HepG2 (cell line): ENCODE measurements around the gene TEDC1. TPM values are rescaled to one million over a fixed set of nuclear protein-coding genes. Genes with fewer than 3 reads are reported as not detected.

Experiments used
- ATF5 ChIP-seq: sonication (generic); formaldehyde crosslinking; IDR thresholded peaks from 2 replicates; pipeline ENCODE4 v1.4.0; 2020; ENCODE audit warnings: mild to moderate bottlenecking, low read depth, missing genetic modification reagents
- BCLAF1 ChIP-seq: fragments of 450-650 bp; IDR thresholded peaks from 2 replicates; pipeline ENCODE4 v1.6.1; 2017; ENCODE audit warnings: mild to moderate bottlenecking
- GABPA ChIP-seq, 2 experiments: IDR thresholded peaks; 2 replicates each; pipeline ENCODE4 v1.6.1; 2011 to 2016; ENCODE audit warnings: low read depth in 2 of 2, low read length in 1 of 2, missing biosample characterization in 1 of 2, missing genetic modification characterization in 1 of 2
- HDAC1 ChIP-seq: sonication (generic); formaldehyde crosslinking; IDR thresholded peaks from 2 replicates; pipeline ENCODE4 v1.5.1; 2020; ENCODE audit warnings: mild to moderate bottlenecking, missing genetic modification reagents
- HOXD1 ChIP-seq: sonication (generic); formaldehyde crosslinking; IDR thresholded peaks from 2 replicates; pipeline ENCODE4 v1.5.0; 2020; ENCODE audit warnings: missing genetic modification reagents
- JDP2 ChIP-seq: sonication (generic); formaldehyde crosslinking; IDR thresholded peaks from 2 replicates; pipeline ENCODE4 v1.8.1; 2022; ENCODE audit warnings: missing genetic modification reagents, borderline replicate concordance
- MATR3 ChIP-seq: sonication (generic); formaldehyde crosslinking; IDR thresholded peaks from 2 replicates; pipeline ENCODE4 v1.4.0; 2020; ENCODE audit warnings: missing genetic modification reagents
- NONO ChIP-seq, 2 experiments: fragments of 450-650 bp in 1 of 2; sonication (generic) in 1 of 2; formaldehyde crosslinking in 1 of 2; IDR thresholded peaks in 1 of 2; conservative IDR thresholded peaks in 1 of 2; 2 replicates each; pipeline versions ENCODE4 v1.6.1 to v1.8.0; 2017 to 2022; ENCODE audit warnings: mild to moderate bottlenecking in 1 of 2, missing genetic modification reagents in 1 of 2, moderate library complexity in 1 of 2
- SAP130 ChIP-seq: IDR thresholded peaks from 2 replicates; pipeline ENCODE4 v1.6.1; 2016; ENCODE audit warnings: low read depth
- SMC3 ChIP-seq: IDR thresholded peaks from 2 replicates; pipeline ENCODE4 v1.6.1; 2011; ENCODE audit warnings: low read length, improper control_type of control experiment
- SP4 ChIP-seq: sonication (generic); formaldehyde crosslinking; IDR thresholded peaks from 2 replicates; pipeline ENCODE4 v1.8.1; 2023; ENCODE audit warnings: mild to moderate bottlenecking, missing genetic modification reagents
- SRSF4 ChIP-seq: fragments of 200-400 bp; formaldehyde crosslinking; IDR thresholded peaks from one replicate; pipeline ENCODE4 v1.6.1; 2018; ENCODE audit warnings: mild to moderate bottlenecking, low read depth, low read length, moderate library complexity; ENCODE audit not compliant: poor library complexity, severe bottlenecking
- TCF7L2 ChIP-seq: IDR thresholded peaks from 2 replicates; pipeline ENCODE4 v1.6.1; 2011; ENCODE audit warnings: mild to moderate bottlenecking, low read depth, low read length, moderate library complexity
- TEAD2 ChIP-seq: sonication (generic); formaldehyde crosslinking; IDR thresholded peaks from 2 replicates; pipeline ENCODE4 v1.9.0; 2021; ENCODE audit warnings: missing genetic modification reagents
- ZFP41 ChIP-seq: sonication (generic); formaldehyde crosslinking; IDR thresholded peaks from 2 replicates; pipeline ENCODE4 v1.4.0; 2020; ENCODE audit warnings: mild to moderate bottlenecking, missing genetic modification reagents, borderline replicate concordance
- ZMYM2 ChIP-seq: sonication (generic); formaldehyde crosslinking; IDR thresholded peaks from 2 replicates; pipeline ENCODE4 v1.8.0; 2022; ENCODE audit warnings: mild to moderate bottlenecking, missing genetic modification reagents
- ZNF33A ChIP-seq: sonication (generic); formaldehyde crosslinking; IDR thresholded peaks from 2 replicates; pipeline ENCODE4 v1.5.1; 2020; ENCODE audit warnings: missing genetic modification reagents, mild to moderate bottlenecking, moderate library complexity, borderline replicate concordance
- ZNF562 ChIP-seq: sonication (generic); formaldehyde crosslinking; IDR thresholded peaks from 2 replicates; pipeline ENCODE4 v1.8.0; 2022; ENCODE audit warnings: missing genetic modification reagents, borderline replicate concordance
- ZNF564 ChIP-seq: sonication (generic); formaldehyde crosslinking; IDR thresholded peaks from 2 replicates; pipeline ENCODE4 v1.8.1; 2023; ENCODE audit warnings: mild to moderate bottlenecking, missing genetic modification reagents
- ZNF709 ChIP-seq: sonication (generic); formaldehyde crosslinking; IDR thresholded peaks from 2 replicates; pipeline ENCODE4 v1.5.0; 2020; ENCODE audit warnings: mild to moderate bottlenecking, missing genetic modification reagents
- ZSCAN22 ChIP-seq: sonication (generic); formaldehyde crosslinking; IDR thresholded peaks from 2 replicates; pipeline ENCODE4 v1.4.0; 2020; ENCODE audit warnings: mild to moderate bottlenecking, missing genetic modification reagents
- ZSCAN5A ChIP-seq: sonication (generic); formaldehyde crosslinking; IDR thresholded peaks from 2 replicates; pipeline ENCODE4 v1.8.0; 2022; ENCODE audit warnings: mild to moderate bottlenecking, missing genetic modification reagents, borderline replicate concordance
- polyA plus RNA-seq, 8 experiments: library from polyadenylated mRNA; depleted of rRNA in 3 of 8; stranded (reverse) in 7 of 8; unstranded in 1 of 8; fragments of >200 nt; fragmentation: Illumina TruSeq in 4 of 8; extraction: Trizol in 4 of 8; gene quantifications; 2 replicates each; pipeline versions ENCODE4 v1.2.1 to v1.2.3, GENCODE V29; 2011 to 2016; ENCODE audit warnings: low read depth in 4 of 8, missing spikeins in 1 of 8, mixed read lengths in 1 of 8; ENCODE audit not compliant: insufficient read depth in 1 of 8
- total RNA-seq, 5 experiments: library from RNA; depleted of rRNA; stranded (reverse); fragments of >200 nt; fragmentation: Illumina TruSeq; extraction: Trizol; gene quantifications; 2 replicates each; pipeline ENCODE4 v1.2.3, GENCODE V29; 2016; ENCODE audit warnings: low read depth in 1 of 5
- TF ChIP-seq, protein P1 (sequence below): sonication (generic); formaldehyde crosslinking; conservative IDR thresholded peaks from 2 replicates; pipeline ENCODE4 v1.8.0; 2022; ENCODE audit warnings: missing genetic modification reagents

The TEDC1 gene
- total and polyA plus RNA-seq, 2 of the 13 experiments (the other 11 are each of a cell fraction or from before 2014, with no cell fraction given) = 5.7 to 27.4 TPM

- TF ChIP-seq BCLAF1 (no peak), ZNF33A (CRISPR knock-in tag) (no peak), ZSCAN22 (CRISPR knock-in tag) (no peak), ZSCAN5A (CRISPR knock-in tag) (no peak), SRSF4 (no peak), HDAC1 (CRISPR knock-in tag) (0 out of 2 replicates have a peak, but pooled peaks have one; percentile 23), MATR3 (CRISPR knock-in tag) (no peak), ZNF564 (CRISPR knock-in tag) (no peak), GABPA (IDR thresholded peaks at IDR 0.05; ENCODE audit: low read depth, low read length) (no peak), GABPA (CRISPR knock-in tag; IDR thresholded peaks at IDR 0.05; ENCODE audit: low read depth) (no peak), ZNF709 (CRISPR knock-in tag) (no peak), ZNF562 (CRISPR knock-in tag) (no peak), ZFP41 (CRISPR knock-in tag) (no peak), JDP2 (CRISPR knock-in tag) (no peak), TEAD2 (CRISPR knock-in tag) (no peak), SAP130 (peak; percentile 28; the same call in 1 of the 2 replicates), HOXD1 (no peak), SMC3 (no peak), SP4 (CRISPR knock-in tag) (peak; percentile 60; the same call in 1 of the 2 replicates), ZMYM2 (CRISPR knock-in tag) (no peak), TCF7L2 (no peak), NONO (IDR thresholded peaks at IDR 0.05) (no peak), NONO (CRISPR knock-in tag; conservative IDR thresholded peaks at IDR 0.05) (no peak), ATF5 (no peak)
- TF ChIP-seq, protein P1, sequence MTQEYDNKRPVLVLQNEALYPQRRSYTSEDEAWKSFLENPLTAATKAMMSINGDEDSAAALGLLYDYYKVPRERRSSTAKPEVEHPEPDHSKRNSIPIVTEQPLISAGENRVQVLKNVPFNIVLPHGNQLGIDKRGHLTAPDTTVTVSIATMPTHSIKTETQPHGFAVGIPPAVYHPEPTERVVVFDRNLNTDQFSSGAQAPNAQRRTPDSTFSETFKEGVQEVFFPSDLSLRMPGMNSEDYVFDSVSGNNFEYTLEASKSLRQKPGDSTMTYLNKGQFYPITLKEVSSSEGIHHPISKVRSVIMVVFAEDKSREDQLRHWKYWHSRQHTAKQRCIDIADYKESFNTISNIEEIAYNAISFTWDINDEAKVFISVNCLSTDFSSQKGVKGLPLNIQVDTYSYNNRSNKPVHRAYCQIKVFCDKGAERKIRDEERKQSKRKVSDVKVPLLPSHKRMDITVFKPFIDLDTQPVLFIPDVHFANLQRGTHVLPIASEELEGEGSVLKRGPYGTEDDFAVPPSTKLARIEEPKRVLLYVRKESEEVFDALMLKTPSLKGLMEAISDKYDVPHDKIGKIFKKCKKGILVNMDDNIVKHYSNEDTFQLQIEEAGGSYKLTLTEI = no peak
Observed at GRCh38 chr14:105525861-105526775, 35.1 kb downstream of the TEDC1 start, which contains the start of gene TMEM121 (continued).
